Left ventricle myocardium superior (tissue), 1 donor: ENCODE measurements around the gene GAN. TPM values are rescaled to one million over a fixed set of nuclear protein-coding genes. Genes with fewer than 3 reads are reported as not detected.

Source experiments
- ATAC-seq: fragments of 200-7000 bp; cut with Tn5 transposase; one replicate; pipeline ENCODE4 v1.9.1; 2020; ENCODE audit warnings: mild to moderate bottlenecking, moderate library complexity
- DNase-seq: peaks from one replicate; pipeline ENCODE4 v3.0.0-alpha.2; 2020
- intact Hi-C: fragments of 100-400 bp; cut with micrococcal nuclease; formaldehyde crosslinking; loops from one replicate; pipeline ENCODE4 v1.11.0; 2022
- total RNA-seq: library from RNA; stranded (reverse); fragmentation: NEBNext Ultra II Directional; extraction: Animal tissue kit (Norgen Biotek cat#: 25700); gene quantifications from one replicate; pipeline ENCODE4 v1.2.1, GENCODE V29; 2021
- donor health status: DM: no; HTN: yes; CAD: no; lungs with severe emphysema.

The GAN gene
- total RNA-seq, 1 donor from 2014 or later: 10.3 TPM

- no peak for ATAC-seq
- intact Hi-C loops: no loop called here
- no peak for DNase-seq
Measured at GRCh38 chr16:81293909-81294802, 20.6 kb upstream of the GAN start.

GRCh38 chr16:81296631-81297030, 18.1 kb upstream of the GAN start:
- intact Hi-C loops: no loop called here
- ATAC-seq (no peak), DNase-seq (no peak)

- intact Hi-C loops: no loop called here
- no peak for ATAC-seq
Measured at GRCh38 chr16:81307770-81308169, 7.0 kb upstream of the GAN start.

GRCh38 chr16:81310045-81310644, 4.6 kb upstream of the GAN start:
- ATAC-seq: no peak
- intact Hi-C loops: no loop called here
- DNase-seq: no peak

More at GRCh38 chr16:81307770-81308169, 7.0 kb upstream of the GAN start:
- no peak for DNase-seq

- no peak for DNase-seq
- ATAC-seq: no peak
- intact Hi-C loops: no loop called here
Measured at GRCh38 chr16:81311762-81312161, 3.0 kb upstream of the GAN start.

- DNase-seq (no peak), ATAC-seq (no peak)
- intact Hi-C loops: no loop called here
Measured at GRCh38 chr16:81313701-81314602, 810 bp upstream of the GAN start.

- intact Hi-C loops: no loop called here
- DNase-seq (peak; percentile 76), ATAC-seq (peak; percentile 74)
Measured at GRCh38 chr16:81315271-81316175, 761 bp downstream of the GAN start.

- intact Hi-C loops: no loop called here
- no peak for DNase-seq
- ATAC-seq: no peak
Measured at GRCh38 chr16:81316176-81316496, 1.4 kb downstream of the GAN start.

GRCh38 chr16:81318711-81319110, 3.9 kb downstream of the GAN start:
- ATAC-seq (no peak), DNase-seq (no peak)
- intact Hi-C loops: no loop called here

- intact Hi-C loops: no loop called here
- ATAC-seq (peak; percentile 5), DNase-seq (no peak)
Measured at GRCh38 chr16:81319221-81319912, 4.6 kb downstream of the GAN start.

GRCh38 chr16:81321039-81321438, 6.3 kb downstream of the GAN start:
- intact Hi-C loops: no loop called here
- ATAC-seq (no peak), DNase-seq (no peak)

- no peak for DNase-seq
- ATAC-seq: no peak
- intact Hi-C loops: no loop called here
Measured at GRCh38 chr16:81321536-81321935, 6.8 kb downstream of the GAN start.

GRCh38 chr16:81324808-81325207, 10.0 kb downstream of the GAN start:
- intact Hi-C loops: no loop called here
- ATAC-seq (no peak), DNase-seq (no peak)

GRCh38 chr16:81327011-81327410, 12.2 kb downstream of the GAN start:
- DNase-seq (no peak), ATAC-seq (no peak)
- intact Hi-C loops: no loop called here

- ATAC-seq: no peak
- no peak for DNase-seq
- intact Hi-C loops: no loop called here
Measured at GRCh38 chr16:81327447-81328196, 12.9 kb downstream of the GAN start.

- DNase-seq: no peak
- intact Hi-C loops: no loop called here
- peak; percentile 70 for ATAC-seq
Measured at GRCh38 chr16:81329947-81330346, 15.2 kb downstream of the GAN start.

- no peak for ATAC-seq
- no peak for DNase-seq
- intact Hi-C loops: no loop called here
Measured at GRCh38 chr16:81333356-81333755, 18.6 kb downstream of the GAN start.

GRCh38 chr16:81335669-81336068, 20.9 kb downstream of the GAN start:
- DNase-seq: no peak
- no peak for ATAC-seq
- intact Hi-C loops: no loop called here
